ENCODE data around the gene CD248.

The CD248 gene

GRCh38 chr11:66318600-66318970 lies 1.7 kb upstream of the CD248 start:
- no peak for DNase-seq (ENCODE audit: low read depth)
- no peak overlapping the region for H3K4me3 ChIP-seq (ENCODE audit: low read depth, low read length)
- no peak for TF ChIP-seq CTCF (IDR thresholded peaks at IDR 0.05; ENCODE audit: low read depth, low read length, missing control alignments)

- TF ChIP-seq CTCF (IDR thresholded peaks at IDR 0.05; ENCODE audit: low read depth, low read length, missing control alignments), result no peak
- H3K4me3 ChIP-seq (ENCODE audit: low read depth, low read length), result no peak overlapping the region
- DNase-seq (ENCODE audit: low read depth), result no peak
Measured at GRCh38 chr11:66317723-66318599, 1.1 kb upstream of the CD248 start.

- no peak for DNase-seq (ENCODE audit: low read depth)
Measured at GRCh38 chr11:66317322-66317722, 478 bp upstream of the CD248 start.

GRCh38 chr11:66315921-66316811 lies 678 bp downstream of the CD248 start:
- no peak for TF ChIP-seq CTCF (IDR thresholded peaks at IDR 0.05; ENCODE audit: low read depth, low read length, missing control alignments)
- DNase-seq (ENCODE audit: low read depth), result no peak
- H3K4me3 ChIP-seq (ENCODE audit: low read depth, low read length), result no peak overlapping the region

More at GRCh38 chr11:66317322-66317722, 478 bp upstream of the CD248 start:
- no peak for TF ChIP-seq CTCF (IDR thresholded peaks at IDR 0.05; ENCODE audit: low read depth, low read length, missing control alignments)
- no peak overlapping the region for H3K4me3 ChIP-seq (ENCODE audit: low read depth, low read length)

- no peak for TF ChIP-seq CTCF (IDR thresholded peaks at IDR 0.05; ENCODE audit: low read depth, low read length, missing control alignments)
- no peak for DNase-seq (ENCODE audit: low read depth)
- H3K4me3 ChIP-seq (ENCODE audit: low read depth, low read length), result no peak overlapping the region
Measured at GRCh38 chr11:66315498-66315885, 1.4 kb downstream of the CD248 start.

GRCh38 chr11:66314561-66315497 lies 2.0 kb downstream of the CD248 start:
- no peak for TF ChIP-seq CTCF (IDR thresholded peaks at IDR 0.05; ENCODE audit: low read depth, low read length, missing control alignments)
- no peak for DNase-seq (ENCODE audit: low read depth)
- H3K4me3 ChIP-seq (ENCODE audit: low read depth, low read length), result no peak overlapping the region
